AG09319 (cell line): ENCODE results near the gene CNTN4.
"Not testable (repeated sequence)": the region's sequence is repeated elsewhere in the genome, so short reads cannot be mapped to it uniquely, and the experiment has no call there.

Source experiments
- DNase-seq: peaks from one replicate; pipeline ENCODE4 v3.0.0-alpha.2; 2010; ENCODE audit warnings: low read depth; ENCODE audit errors: extremely low read depth
- CTCF ChIP-seq: IDR thresholded peaks from 2 replicates; pipeline ENCODE4 v1.5.1; 2011; ENCODE audit warnings: low read depth, mild to moderate bottlenecking, inconsistent platforms, low read length, moderate library complexity

CNTN4 gene

GRCh38 chr3:2525968-2526367 lies 427.3 kb downstream of the CNTN4 start:
- no peak for DNase-seq
- no peak for TF ChIP-seq CTCF

GRCh38 chr3:2526926-2527325 lies 428.3 kb downstream of the CNTN4 start:
- DNase-seq = no peak
- TF ChIP-seq CTCF = no peak

GRCh38 chr3:2527328-2527727 lies 428.7 kb downstream of the CNTN4 start:
- not testable (repeated sequence) for DNase-seq

- DNase-seq = not testable (repeated sequence)
These were observed 436.1 kb downstream of the CNTN4 start for GRCh38 chr3:2534767-2535166.

GRCh38 chr3:2535206-2535605 lies 436.5 kb downstream of the CNTN4 start:
- no peak for TF ChIP-seq CTCF
- no peak for DNase-seq

- no peak for DNase-seq
- TF ChIP-seq CTCF = no peak
These were observed 437.9 kb downstream of the CNTN4 start for GRCh38 chr3:2536575-2536974.

GRCh38 chr3:2540115-2540514 lies 441.4 kb downstream of the CNTN4 start:
- TF ChIP-seq CTCF = no peak
- no peak for DNase-seq

GRCh38 chr3:2543247-2543646 lies 444.6 kb downstream of the CNTN4 start:
- no peak for DNase-seq
- TF ChIP-seq CTCF = no peak

- DNase-seq = no peak
- no peak for TF ChIP-seq CTCF
These were observed 445.5 kb downstream of the CNTN4 start for GRCh38 chr3:2544212-2544611.
